ENCODE measurements around the gene PTPRD.

PTPRD gene

DNA sequence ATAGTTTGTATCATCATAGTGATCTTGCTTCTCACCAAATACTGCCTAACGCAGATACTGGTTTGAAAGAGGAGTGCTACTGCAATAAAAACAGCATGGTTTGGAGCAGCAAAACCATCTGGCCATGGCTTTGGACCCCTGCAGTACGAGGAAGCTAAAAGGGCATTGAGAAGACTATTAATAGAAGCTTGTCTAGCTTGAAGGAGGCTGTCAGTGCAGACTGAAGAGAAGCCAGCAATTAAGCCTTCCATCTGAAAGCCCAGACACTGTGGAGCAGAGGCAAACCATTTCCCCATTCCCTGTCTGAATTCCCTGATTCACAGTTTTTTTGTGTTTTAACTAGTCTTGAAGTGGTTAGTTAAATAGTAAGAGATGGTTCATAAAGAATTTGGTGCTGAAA, 281.6 kb downstream of the PTPRD start:
- Histone ChIP-seq H3K4me3 (ENCODE audit: low read length) (no peak overlapping the region), H3K4me1 (ENCODE audit: insufficient read depth, low read length) (no peaks in the 10 kb centered on the region), H2AFZ (ENCODE audit: low read depth, low read length) (no peak overlapping the region), H3K36me3 (ENCODE audit: insufficient read depth, low read length) (no peaks in the 10 kb centered on the region), H3K9me3 (ENCODE audit: low read length) (no peaks in the 10 kb centered on the region), H3K27me3 (ENCODE audit: insufficient read depth, low read length) (no peaks in the 10 kb centered on the region)

DNA sequence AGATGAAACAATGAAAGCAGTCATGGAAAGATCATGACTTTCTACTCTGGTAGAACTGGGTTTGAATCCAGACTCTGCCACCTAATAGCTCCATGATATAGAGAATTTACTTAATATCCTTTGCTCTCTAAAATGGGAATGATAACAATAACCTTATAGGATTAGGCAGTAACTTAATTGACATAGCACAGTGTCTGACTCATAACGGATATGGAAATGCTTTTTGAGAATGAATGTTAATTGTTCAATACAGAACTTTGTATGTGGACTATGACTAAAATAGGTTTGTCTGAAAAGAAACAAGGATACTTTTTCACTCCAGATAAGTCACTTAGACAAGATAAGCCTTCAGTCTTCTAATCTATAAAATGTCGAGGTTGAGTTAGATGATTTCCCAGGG, 330.7 kb downstream of the PTPRD start:
- no peaks in the 10 kb centered on the region for H3K27me3 ChIP-seq (ENCODE audit: insufficient read depth, low read length)
- no peak overlapping the region for H2AFZ ChIP-seq (ENCODE audit: low read depth, low read length)
- H3K36me3 ChIP-seq (ENCODE audit: insufficient read depth, low read length), result no peaks in the 10 kb centered on the region
- no peak overlapping the region for H3K4me3 ChIP-seq (ENCODE audit: low read length)
- H3K9me3 ChIP-seq (ENCODE audit: low read length), result no peaks in the 10 kb centered on the region
- H3K4me1 ChIP-seq (ENCODE audit: insufficient read depth, low read length), result no peaks in the 10 kb centered on the region

DNA sequence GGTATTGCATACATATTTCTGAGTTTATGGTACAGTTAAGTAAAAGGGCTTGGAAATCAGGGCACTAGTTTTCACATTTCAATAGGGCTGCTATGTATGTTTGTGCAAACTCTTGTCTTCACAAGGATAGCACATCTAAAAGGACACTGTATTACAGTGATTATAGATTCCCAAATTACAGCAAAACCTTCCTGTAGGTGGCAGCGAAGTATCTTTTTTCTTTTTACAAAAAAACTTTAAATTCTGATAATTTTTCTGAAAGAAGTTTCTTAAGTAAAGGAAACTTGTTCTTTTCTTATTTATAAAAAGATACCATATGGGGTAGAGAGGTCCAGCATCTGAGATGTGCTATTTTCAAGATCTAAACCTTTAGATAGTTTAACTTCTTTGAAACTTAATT, 337.8 kb downstream of the PTPRD start:
- H3K4me3 ChIP-seq (ENCODE audit: low read length), result no peak overlapping the region
- H3K9me3 ChIP-seq (ENCODE audit: low read length), result no peaks in the 10 kb centered on the region
- H3K4me1 ChIP-seq (ENCODE audit: insufficient read depth, low read length), result peaks cover 2% of the 10 kb centered on the region
- no peaks in the 10 kb centered on the region for H3K27me3 ChIP-seq (ENCODE audit: insufficient read depth, low read length)
- H3K36me3 ChIP-seq (ENCODE audit: insufficient read depth, low read length), result no peaks in the 10 kb centered on the region
- no peak overlapping the region for H2AFZ ChIP-seq (ENCODE audit: low read depth, low read length)

DNA sequence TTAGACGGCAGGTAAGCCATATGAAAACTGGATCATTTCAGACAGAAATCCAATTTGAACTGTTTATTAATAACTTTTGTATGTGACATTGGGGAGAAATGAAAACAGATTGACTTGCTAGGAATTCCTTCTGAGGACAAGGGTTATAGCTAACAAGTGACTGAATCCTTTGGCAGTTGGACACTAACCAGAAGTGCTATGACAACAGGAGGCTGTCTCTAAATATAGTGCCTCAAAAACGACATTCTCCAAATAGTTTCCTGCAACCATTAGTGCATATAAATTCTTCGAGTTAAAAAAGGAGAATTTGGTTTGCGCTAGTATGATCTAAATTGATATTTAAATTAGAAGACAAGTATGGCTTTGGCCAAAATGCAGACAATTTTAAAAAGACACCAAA, 338.6 kb downstream of the PTPRD start:
- H3K4me1 ChIP-seq (ENCODE audit: insufficient read depth, low read length), result peaks cover 2% of the 10 kb centered on the region
- no peaks in the 10 kb centered on the region for H3K27me3 ChIP-seq (ENCODE audit: insufficient read depth, low read length)
- no peak overlapping the region for H3K4me3 ChIP-seq (ENCODE audit: low read length)
- H3K9me3 ChIP-seq (ENCODE audit: low read length), result no peaks in the 10 kb centered on the region
- H2AFZ ChIP-seq (ENCODE audit: low read depth, low read length), result no peak overlapping the region
- H3K36me3 ChIP-seq (ENCODE audit: insufficient read depth, low read length), result no peaks in the 10 kb centered on the region

DNA sequence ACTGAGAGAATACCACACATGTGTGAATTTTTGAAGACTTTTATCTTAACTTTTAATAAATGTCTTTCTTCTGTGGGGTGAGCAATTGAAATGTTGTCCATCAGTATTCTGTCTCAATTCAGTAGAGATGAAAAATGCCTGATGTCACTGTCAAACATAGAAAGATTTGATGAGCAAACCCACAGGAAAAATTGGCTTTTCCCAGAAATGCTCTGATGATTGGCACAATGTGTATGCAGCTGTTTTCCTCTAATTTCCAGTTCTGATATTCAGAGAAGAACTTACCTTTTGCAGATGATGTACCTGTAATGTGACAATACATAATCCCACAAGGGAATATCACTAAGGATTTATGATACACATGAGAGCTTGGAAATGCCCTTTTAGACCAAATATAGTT, 340.0 kb downstream of the PTPRD start:
- H3K9me3 ChIP-seq (ENCODE audit: low read length), result no peaks in the 10 kb centered on the region
- no peak overlapping the region for H3K4me3 ChIP-seq (ENCODE audit: low read length)
- H2AFZ ChIP-seq (ENCODE audit: low read depth, low read length), result no peak overlapping the region
- peaks cover 2% of the 10 kb centered on the region for H3K4me1 ChIP-seq (ENCODE audit: insufficient read depth, low read length)
- H3K36me3 ChIP-seq (ENCODE audit: insufficient read depth, low read length), result no peaks in the 10 kb centered on the region
- no peaks in the 10 kb centered on the region for H3K27me3 ChIP-seq (ENCODE audit: insufficient read depth, low read length)

DNA sequence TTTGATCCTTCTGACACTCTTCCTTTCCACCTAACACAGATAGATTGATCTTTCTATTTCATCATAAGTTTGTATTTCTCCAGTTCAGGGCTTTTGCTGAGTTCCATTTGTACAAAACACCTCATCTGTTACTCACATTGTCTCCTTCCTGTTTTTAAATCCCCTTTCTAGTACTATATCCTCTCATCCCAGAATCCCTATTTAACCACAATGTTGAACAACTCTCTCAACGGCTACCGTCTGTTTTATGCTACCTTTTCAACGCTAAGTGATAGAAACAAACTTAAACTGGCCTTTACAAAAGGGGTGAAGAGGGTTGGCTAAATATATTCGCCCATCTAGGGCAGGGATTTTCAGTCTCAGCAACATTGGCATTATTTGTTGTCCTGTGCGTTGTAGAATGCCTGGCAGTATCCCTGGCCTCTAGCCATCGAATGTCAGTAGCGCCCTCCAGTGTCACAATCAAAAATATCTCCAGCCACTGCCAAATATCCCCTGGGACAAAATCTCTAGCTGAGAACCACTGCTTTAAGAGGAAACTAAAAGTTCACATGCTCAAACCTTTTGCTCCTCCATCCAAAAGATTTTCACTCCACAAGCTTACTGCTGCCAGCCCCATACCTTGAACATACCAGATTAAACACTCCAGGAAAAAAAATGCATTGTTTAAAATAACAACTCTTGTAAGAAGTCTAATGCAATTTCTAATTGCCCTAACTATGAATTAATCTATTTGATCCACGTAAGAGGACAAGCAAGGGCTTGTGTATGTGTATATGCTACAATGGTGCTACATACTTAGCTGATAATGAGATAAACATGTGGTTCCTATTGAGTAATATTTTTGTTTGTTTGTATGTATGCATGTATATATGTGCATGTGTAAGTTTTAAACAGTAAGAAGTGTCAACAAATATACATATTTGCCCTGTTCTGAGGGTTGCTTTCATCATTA, 344.0 kb downstream of the PTPRD start:
- Histone ChIP-seq H3K4me1 (ENCODE audit: insufficient read depth, low read length) (no peaks in the 10 kb centered on the region), H2AFZ (ENCODE audit: low read depth, low read length) (no peak overlapping the region), H3K9me3 (ENCODE audit: low read length) (peaks cover 1% of the 10 kb centered on the region), H3K4me3 (ENCODE audit: low read length) (no peak overlapping the region), H3K27me3 (ENCODE audit: insufficient read depth, low read length) (no peaks in the 10 kb centered on the region), H3K36me3 (ENCODE audit: insufficient read depth, low read length) (no peaks in the 10 kb centered on the region)

DNA sequence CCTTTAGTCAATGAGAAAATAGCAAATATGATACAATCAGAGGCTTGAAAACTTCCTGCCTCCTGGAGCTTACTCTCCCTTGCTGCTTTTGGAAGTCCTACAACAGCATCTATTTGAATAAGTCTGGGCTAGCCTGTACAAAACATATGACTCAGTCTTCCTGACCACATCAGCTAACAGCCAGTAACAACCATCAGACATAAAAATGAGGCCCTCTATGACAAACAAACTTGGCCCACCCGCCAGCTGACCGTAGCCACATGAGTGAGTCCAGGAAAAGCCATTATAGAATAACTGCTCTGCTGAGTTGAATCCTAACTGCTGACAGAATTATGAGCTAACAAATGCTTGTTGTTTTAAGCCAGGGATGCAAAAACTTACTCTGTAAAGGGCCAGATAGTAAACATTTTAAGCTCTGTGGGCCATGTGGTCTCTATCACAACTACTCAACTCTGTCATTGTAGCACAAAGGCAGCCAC, 347.6 kb downstream of the PTPRD start:
- no peaks in the 10 kb centered on the region for H3K36me3 ChIP-seq (ENCODE audit: insufficient read depth, low read length)
- H3K27me3 ChIP-seq (ENCODE audit: insufficient read depth, low read length), result no peaks in the 10 kb centered on the region
- peaks cover 4% of the 10 kb centered on the region for H3K9me3 ChIP-seq (ENCODE audit: low read length)
- H3K4me1 ChIP-seq (ENCODE audit: insufficient read depth, low read length), result no peaks in the 10 kb centered on the region
- no peak overlapping the region for H2AFZ ChIP-seq (ENCODE audit: low read depth, low read length)
- H3K4me3 ChIP-seq (ENCODE audit: low read length), result no peak overlapping the region

DNA sequence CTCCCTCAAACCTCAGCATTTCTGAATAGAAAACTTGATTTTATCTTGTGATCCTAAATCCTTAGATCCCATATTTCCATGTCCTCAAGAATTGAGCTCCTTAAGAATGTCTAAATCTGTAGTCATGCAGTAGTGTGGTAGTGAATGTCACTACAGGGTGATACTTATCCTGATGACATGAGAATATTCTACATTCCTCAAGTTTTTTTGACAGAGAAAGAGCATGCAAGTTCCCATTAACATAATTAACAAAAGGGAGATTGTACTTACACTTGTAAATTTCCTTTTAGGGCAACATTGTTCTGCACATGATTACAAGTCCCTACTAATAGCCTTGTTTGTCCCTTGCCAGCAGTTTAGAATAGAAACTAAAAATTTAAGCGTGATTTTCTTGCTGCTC, 352.3 kb downstream of the PTPRD start:
- Histone ChIP-seq H3K4me1 (ENCODE audit: insufficient read depth, low read length) (no peaks in the 10 kb centered on the region), H3K9me3 (ENCODE audit: low read length) (peaks cover 4% of the 10 kb centered on the region), H2AFZ (ENCODE audit: low read depth, low read length) (no peak overlapping the region), H3K27me3 (ENCODE audit: insufficient read depth, low read length) (no peaks in the 10 kb centered on the region), H3K36me3 (ENCODE audit: insufficient read depth, low read length) (no peaks in the 10 kb centered on the region), H3K4me3 (ENCODE audit: low read length) (no peak overlapping the region)

DNA sequence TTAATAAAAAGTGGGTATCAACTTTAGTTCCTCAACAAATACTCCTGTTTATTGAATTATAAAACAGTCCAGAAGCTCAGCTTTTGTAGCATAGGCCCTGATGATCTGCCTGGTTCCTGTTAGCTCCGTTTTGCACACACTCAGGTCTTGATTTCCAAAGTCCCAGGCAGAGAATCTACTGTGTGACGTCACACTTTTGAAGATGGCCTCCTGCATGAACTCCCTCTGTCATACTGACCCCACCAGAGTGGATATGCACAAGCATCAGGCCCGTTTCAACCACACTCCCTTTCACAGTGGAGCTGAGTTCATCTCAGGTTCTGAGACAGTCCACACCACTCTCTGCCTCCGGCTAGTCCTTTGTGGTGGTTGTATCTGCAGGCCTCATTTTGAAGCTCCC, 353.1 kb downstream of the PTPRD start:
- Histone ChIP-seq H3K36me3 (ENCODE audit: insufficient read depth, low read length) (no peaks in the 10 kb centered on the region), H3K9me3 (ENCODE audit: low read length) (peaks cover 4% of the 10 kb centered on the region), H3K4me3 (ENCODE audit: low read length) (no peak overlapping the region), H3K4me1 (ENCODE audit: insufficient read depth, low read length) (peaks cover 3% of the 10 kb centered on the region), H2AFZ (ENCODE audit: low read depth, low read length) (no peak overlapping the region), H3K27me3 (ENCODE audit: insufficient read depth, low read length) (no peaks in the 10 kb centered on the region)

DNA sequence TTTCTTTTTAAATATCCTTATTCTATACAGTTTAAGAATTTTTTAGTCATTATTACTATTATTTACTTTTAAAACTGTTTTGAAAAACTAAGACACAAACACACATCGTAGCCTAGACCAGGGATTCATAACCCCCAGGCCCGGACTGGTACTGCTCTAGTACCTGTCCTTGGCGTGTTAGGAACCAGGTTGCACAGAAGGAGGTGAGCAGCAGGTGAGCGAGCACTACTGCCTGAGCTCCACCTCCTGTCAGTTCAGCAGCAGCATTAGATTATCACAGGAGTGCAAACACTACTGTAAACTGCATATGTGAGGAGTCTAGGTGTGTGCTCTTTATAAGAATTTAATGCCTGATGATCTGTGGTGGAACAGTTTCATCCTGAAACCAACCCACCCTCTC, 357.0 kb downstream of the PTPRD start:
- peaks cover 11% of the 10 kb centered on the region for H3K4me1 ChIP-seq (ENCODE audit: insufficient read depth, low read length)
- H3K4me3 ChIP-seq (ENCODE audit: low read length), result no peak overlapping the region
- H3K27me3 ChIP-seq (ENCODE audit: insufficient read depth, low read length), result no peaks in the 10 kb centered on the region
- no peak overlapping the region for H2AFZ ChIP-seq (ENCODE audit: low read depth, low read length)
- H3K36me3 ChIP-seq (ENCODE audit: insufficient read depth, low read length), result no peaks in the 10 kb centered on the region
- H3K9me3 ChIP-seq (ENCODE audit: low read length), result no peaks in the 10 kb centered on the region

DNA sequence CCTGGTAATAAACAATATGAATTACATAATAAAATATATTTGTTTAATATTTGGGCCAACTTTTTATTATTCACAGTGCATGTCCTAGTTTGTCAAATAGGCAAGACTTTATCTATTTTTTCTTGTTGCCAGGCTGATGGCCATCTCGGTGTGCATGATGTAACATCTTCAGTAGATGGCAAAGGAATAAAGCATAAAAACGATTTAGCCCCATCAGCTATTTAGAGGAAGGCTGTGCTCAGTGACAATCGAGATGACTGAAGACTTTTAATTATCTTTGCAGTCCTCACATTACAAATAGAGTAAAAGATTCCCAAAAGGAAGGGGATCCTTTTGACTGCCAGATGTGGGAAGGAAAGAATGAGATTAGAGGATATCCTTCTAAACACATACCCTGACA, 358.5 kb downstream of the PTPRD start:
- Histone ChIP-seq H3K4me1 (ENCODE audit: insufficient read depth, low read length) (peaks cover 11% of the 10 kb centered on the region), H3K27me3 (ENCODE audit: insufficient read depth, low read length) (no peaks in the 10 kb centered on the region), H3K36me3 (ENCODE audit: insufficient read depth, low read length) (no peaks in the 10 kb centered on the region), H2AFZ (ENCODE audit: low read depth, low read length) (no peak overlapping the region), H3K9me3 (ENCODE audit: low read length) (no peaks in the 10 kb centered on the region), H3K4me3 (ENCODE audit: low read length) (no peak overlapping the region)

DNA sequence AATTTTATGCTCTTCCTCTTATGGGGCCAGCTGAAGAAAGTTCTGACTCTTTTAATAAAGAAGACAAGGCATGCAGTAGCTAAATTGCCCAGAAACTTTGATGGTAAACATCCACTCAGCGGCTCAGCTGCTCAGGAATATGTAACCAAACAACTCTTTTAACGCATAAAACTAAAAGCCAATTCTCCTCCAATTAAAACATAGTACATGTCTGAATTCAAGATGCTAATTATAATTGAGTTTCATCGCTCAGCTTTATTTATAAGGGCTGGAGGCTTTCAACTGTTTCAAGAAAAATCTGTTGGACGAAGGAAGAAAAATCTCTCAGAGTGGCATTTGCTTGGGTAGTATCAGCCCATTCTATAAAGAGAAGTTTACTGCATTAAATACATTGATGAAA, 359.5 kb downstream of the PTPRD start:
- Histone ChIP-seq H3K4me3 (ENCODE audit: low read length) (no peak overlapping the region), H3K9me3 (ENCODE audit: low read length) (no peaks in the 10 kb centered on the region), H3K4me1 (ENCODE audit: insufficient read depth, low read length) (peaks cover 11% of the 10 kb centered on the region), H2AFZ (ENCODE audit: low read depth, low read length) (no peak overlapping the region), H3K36me3 (ENCODE audit: insufficient read depth, low read length) (no peaks in the 10 kb centered on the region), H3K27me3 (ENCODE audit: insufficient read depth, low read length) (no peaks in the 10 kb centered on the region)

DNA sequence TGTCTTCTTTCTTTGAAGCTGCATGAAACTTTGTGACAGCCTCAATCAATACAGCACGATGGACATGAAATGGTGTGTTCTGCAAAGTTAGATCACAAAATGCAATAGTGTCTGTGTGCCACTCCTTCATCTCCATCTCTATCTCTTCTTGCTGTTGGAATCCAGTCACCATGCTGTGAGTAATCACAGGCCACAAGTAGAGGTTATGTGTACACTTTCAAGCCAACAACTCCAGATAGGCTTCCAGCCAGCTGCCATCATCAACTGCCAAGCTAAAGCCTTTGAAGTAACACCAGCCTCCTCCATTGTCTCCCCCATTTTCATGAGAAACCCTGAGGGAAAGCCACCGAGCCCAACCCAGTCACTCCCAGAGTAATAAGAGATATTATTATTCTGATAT, 360.6 kb downstream of the PTPRD start:
- H3K4me3 ChIP-seq (ENCODE audit: low read length), result no peak overlapping the region
- H3K4me1 ChIP-seq (ENCODE audit: insufficient read depth, low read length), result peaks cover 11% of the 10 kb centered on the region
- H3K27me3 ChIP-seq (ENCODE audit: insufficient read depth, low read length), result no peaks in the 10 kb centered on the region
- no peak overlapping the region for H2AFZ ChIP-seq (ENCODE audit: low read depth, low read length)
- H3K9me3 ChIP-seq (ENCODE audit: low read length), result no peaks in the 10 kb centered on the region
- H3K36me3 ChIP-seq (ENCODE audit: insufficient read depth, low read length), result no peaks in the 10 kb centered on the region

DNA sequence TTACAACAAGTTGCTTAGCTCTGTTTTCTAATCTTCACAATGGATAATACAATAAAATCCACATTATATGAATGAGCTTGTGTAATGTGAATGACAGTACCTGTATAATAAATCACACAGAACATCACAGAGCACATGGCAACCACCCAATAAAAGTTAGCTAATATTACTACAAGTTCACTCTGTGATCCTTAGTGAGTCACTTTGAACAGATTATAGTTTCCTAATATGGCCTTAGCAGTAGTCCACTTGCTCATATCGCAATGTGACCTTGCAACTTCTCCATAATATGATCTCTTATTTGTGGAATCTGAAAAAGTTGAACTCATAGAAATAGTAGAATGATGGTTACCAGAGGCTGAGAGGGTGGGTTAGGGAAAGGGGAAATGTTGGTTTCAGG, 361.3 kb downstream of the PTPRD start:
- Histone ChIP-seq H3K27me3 (ENCODE audit: insufficient read depth, low read length) (no peaks in the 10 kb centered on the region), H3K4me3 (ENCODE audit: low read length) (no peak overlapping the region), H3K4me1 (ENCODE audit: insufficient read depth, low read length) (peaks cover 11% of the 10 kb centered on the region), H3K36me3 (ENCODE audit: insufficient read depth, low read length) (no peaks in the 10 kb centered on the region), H2AFZ (ENCODE audit: low read depth, low read length) (no peak overlapping the region), H3K9me3 (ENCODE audit: low read length) (no peaks in the 10 kb centered on the region)
